Measurements from ENCODE around the gene NCAPD2.

The NCAPD2 gene

DNA sequence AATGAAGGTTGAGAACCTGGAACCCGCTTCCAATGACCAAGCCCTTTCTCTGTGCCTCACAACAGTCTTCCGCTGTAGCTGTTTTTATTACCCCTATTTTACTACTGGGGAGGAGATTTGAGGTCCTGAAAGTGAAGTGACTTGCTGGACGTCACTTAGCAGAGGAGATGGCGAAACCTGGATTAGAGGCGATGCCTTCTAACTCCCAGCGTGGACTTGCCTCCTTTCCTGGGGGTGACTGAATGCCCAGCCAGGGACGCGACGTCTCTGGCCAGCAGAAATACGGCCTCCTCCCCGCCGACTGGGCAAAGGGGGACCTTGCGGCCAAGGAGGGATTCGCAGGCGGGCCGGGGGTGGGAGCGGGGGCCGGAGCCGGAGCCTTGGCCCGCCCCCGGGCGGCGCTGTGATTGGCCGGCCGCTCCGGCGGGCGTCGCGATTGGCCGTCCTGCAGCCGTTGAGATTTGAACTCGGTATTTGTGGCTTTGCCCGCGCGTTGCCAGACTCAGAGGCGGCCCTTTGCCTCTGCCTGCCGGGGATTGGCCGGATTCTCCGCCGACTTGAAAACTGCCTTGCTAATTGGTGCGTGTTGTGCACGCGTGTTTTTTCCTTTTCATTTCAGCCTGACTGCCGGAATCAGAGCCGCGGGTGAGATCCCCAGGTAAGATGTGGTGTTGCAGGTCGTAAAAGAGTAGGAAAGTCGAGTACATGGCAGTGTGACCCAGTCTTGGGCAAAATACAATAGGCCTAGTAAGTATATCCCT is at the start of gene NCAPD2:
NCAPD2 (plus strand) TSS at position 606 of the 761 bp plus-strand sequence. CDS start 997 bp downstream, outside the sequence.
- TF ChIP-seq, protein P1, sequence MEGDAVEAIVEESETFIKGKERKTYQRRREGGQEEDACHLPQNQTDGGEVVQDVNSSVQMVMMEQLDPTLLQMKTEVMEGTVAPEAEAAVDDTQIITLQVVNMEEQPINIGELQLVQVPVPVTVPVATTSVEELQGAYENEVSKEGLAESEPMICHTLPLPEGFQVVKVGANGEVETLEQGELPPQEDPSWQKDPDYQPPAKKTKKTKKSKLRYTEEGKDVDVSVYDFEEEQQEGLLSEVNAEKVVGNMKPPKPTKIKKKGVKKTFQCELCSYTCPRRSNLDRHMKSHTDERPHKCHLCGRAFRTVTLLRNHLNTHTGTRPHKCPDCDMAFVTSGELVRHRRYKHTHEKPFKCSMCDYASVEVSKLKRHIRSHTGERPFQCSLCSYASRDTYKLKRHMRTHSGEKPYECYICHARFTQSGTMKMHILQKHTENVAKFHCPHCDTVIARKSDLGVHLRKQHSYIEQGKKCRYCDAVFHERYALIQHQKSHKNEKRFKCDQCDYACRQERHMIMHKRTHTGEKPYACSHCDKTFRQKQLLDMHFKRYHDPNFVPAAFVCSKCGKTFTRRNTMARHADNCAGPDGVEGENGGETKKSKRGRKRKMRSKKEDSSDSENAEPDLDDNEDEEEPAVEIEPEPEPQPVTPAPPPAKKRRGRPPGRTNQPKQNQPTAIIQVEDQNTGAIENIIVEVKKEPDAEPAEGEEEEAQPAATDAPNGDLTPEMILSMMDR (IDR thresholded peaks at IDR 0.05) = no peak

GRCh38 chr12:6444704-6445688 is 48.9 kb upstream of the NCAPD2 start, which contains the start of gene CD27:
CD27 (plus strand) TSS chr12:6444955; CDS start chr12:6445096, 141 bp downstream.
- TF ChIP-seq, protein P1 (IDR thresholded peaks at IDR 0.05) = no peak

GRCh38 chr12:6450091-6450868 is 43.6 kb upstream of the NCAPD2 start:
- TF ChIP-seq, protein P1 (IDR thresholded peaks at IDR 0.05) = no peak

DNA sequence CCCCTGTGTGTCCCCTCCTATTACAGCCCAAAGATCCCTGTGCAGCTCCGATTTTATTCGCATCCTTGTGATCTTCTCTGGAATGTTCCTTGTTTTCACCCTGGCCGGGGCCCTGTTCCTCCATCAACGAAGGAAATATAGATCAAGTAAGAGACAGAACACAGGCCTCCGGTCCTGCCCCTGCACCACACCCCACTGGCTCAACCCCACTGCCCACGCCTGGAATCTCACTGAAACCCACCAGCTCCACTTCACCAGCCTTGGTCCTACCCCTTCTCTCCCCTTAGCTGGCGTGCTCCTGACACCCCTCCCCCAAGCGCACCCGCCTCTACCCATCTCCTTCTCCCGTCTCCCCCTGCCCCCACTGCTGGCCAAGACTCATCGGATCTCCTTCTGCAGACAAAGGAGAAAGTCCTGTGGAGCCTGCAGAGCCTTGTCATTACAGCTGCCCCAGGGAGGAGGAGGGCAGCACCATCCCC is 43.0 kb upstream of the NCAPD2 start:
- TF ChIP-seq, protein P1 (IDR thresholded peaks at IDR 0.05) = no peak

DNA sequence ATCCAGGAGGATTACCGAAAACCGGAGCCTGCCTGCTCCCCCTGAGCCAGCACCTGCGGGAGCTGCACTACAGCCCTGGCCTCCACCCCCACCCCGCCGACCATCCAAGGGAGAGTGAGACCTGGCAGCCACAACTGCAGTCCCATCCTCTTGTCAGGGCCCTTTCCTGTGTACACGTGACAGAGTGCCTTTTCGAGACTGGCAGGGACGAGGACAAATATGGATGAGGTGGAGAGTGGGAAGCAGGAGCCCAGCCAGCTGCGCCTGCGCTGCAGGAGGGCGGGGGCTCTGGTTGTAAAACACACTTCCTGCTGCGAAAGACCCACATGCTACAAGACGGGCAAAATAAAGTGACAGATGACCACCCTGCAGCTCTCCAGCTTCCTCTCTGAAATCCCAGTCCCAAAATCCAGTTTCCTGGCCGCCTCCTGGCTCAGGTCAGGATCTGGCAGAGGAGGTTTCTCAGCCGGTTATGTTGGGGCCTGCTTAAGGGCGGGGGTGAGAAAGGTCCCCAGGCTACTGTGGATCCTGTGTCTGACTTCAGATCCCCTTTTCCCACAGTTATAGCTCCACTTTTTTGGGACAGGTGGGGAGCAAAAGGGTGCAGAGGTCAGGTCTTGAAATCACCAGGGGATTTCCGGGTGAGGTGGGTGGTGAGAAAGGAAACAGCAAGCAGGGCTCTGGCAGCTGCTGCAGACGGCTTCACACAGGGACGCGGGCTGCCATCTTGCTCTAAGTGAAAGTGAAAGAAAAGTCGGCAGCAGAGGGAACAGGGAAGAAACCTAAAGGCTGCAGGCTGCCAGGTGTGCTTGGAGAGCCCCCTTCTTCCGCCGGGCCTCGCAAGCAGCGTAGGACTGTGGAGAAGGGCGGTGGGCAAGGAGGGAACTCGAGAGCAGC is 42.3 kb upstream of the NCAPD2 start, which contains the start of gene TAPBPL:
TAPBPL (plus strand) TSS at position 695 of the 897 bp plus-strand sequence. CDS start 207 bp downstream, outside the sequence.
- TF ChIP-seq, protein P1 (IDR thresholded peaks at IDR 0.05) = no peak

DNA sequence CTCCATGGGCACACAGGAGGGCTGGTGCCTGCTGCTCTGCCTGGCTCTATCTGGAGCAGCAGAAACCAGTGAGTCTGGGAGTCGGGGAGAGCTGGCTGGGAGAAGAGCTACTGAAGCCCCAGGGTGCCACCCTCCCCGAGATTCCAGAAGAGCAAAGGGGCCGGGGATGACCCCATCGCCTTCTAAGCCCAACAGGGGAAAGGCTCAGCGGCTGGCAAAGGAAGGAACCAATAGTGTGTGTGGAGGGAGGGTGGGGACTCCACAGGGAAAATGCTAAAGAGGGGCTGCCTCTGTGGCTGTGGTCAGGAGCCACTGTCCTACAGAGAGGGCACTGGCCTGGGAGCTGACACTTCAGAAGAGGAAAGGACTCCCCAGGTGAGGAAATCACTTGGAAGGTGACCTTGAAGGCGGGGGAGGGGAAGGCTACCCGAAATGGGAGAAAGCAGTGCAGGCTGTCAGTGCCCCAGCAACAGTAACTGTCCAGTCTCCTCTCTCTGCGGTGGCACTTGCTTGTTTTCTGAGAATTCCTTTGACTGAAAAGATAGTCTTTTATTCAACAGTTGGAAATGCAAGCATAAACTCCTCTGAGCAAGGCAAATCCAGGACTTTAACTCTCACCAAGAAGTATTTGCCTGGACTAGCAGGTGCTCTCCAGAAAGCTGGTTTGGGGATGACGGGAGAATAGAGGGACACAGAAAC is 41.5 kb upstream of the NCAPD2 start:
- TF ChIP-seq, protein P1 (IDR thresholded peaks at IDR 0.05) = no peak
